Measurements from ENCODE around the gene KCNK6. TPM values are rescaled to one million over a fixed set of nuclear protein-coding genes. Genes with fewer than 3 reads are reported as not detected.

The KCNK6 gene
- total RNA-seq, 2 donors from 2014 or later, result 6.5 to 10.8 TPM

Other genes with a start within 250 kb of the KCNK6 start
- gene DPF1, start 95.6 kb upstream of the KCNK6 start, total RNA-seq, result not detected
- 1 to 10 TPM in 1 of 2 donors, under 1 TPM in 1; 0.90 to 6.7 TPM for gene PPP1R14A, start 63.5 kb upstream of the KCNK6 start, total RNA-seq
- 10 to 100 TPM; 32.2 to 49.1 TPM for gene SPINT2, start 55.3 kb upstream of the KCNK6 start, total RNA-seq
- 10 to 100 TPM in 1 of 2 donors, under 1 TPM in 1; 0.94 to 11.8 TPM for gene C19orf33, start 15.6 kb upstream of the KCNK6 start, total RNA-seq
- gene YIF1B, start 3.9 kb upstream of the KCNK6 start, total RNA-seq, result 10 to 100 TPM; 31.1 to 39.4 TPM
- gene CATSPERG, start 16.0 kb downstream of the KCNK6 start, total RNA-seq, result 10 to 100 TPM in 1 of 2 donors, 1 to 10 TPM in 1; 9.1 to 13.3 TPM
- gene PSMD8, start 54.7 kb downstream of the KCNK6 start, total RNA-seq, result 10 to 100 TPM; 75.9 to 84.7 TPM
- not detected for gene GGN, start 68.2 kb downstream of the KCNK6 start, total RNA-seq
- gene SPRED3, start 68.9 kb downstream of the KCNK6 start, total RNA-seq, result 1 to 10 TPM; 1.6 to 2.2 TPM
- gene FAM98C, start 83.2 kb downstream of the KCNK6 start, total RNA-seq, result 10 to 100 TPM; 29.2 to 31.9 TPM
- 1 to 10 TPM; 1.6 to 2.8 TPM for gene RASGRP4, start 106.4 kb downstream of the KCNK6 start, total RNA-seq
- gene RYR1, start 113.8 kb downstream of the KCNK6 start, total RNA-seq, result 1 to 10 TPM; 1.3 to 3.1 TPM

All from T-helper 17 cell (primary cell).